ENCODE results near the gene SLC25A25.

SLC25A25 gene

GRCh38 chr9:128048663-128049062, 19.4 kb upstream of the SLC25A25 start:
- no peaks in the 10 kb centered on the region for H3K36me3 ChIP-seq (ENCODE audit: control insufficient read depth, insufficient read depth, low read length)

GRCh38 chr9:128049843-128050242, 18.2 kb upstream of the SLC25A25 start:
- DNase-seq, result no peak
- no peaks in the 10 kb centered on the region for H3K27me3 ChIP-seq (replicated peaks; ENCODE audit: control insufficient read depth, insufficient read depth, low read length, poor library complexity, severe bottlenecking)
- H3K27ac ChIP-seq (ENCODE audit: insufficient read depth, low read length, poor library complexity, severe bottlenecking), result no peak overlapping the region
- no peaks in the 10 kb centered on the region for H3K4me1 ChIP-seq (ENCODE audit: control insufficient read depth, insufficient read depth, low read length, poor library complexity, severe bottlenecking)
- no peaks in the 10 kb centered on the region for H3K9me3 ChIP-seq (ENCODE audit: control insufficient read depth, low read length)
- no peaks in the 10 kb centered on the region for H3K36me3 ChIP-seq (ENCODE audit: control insufficient read depth, insufficient read depth, low read length)
- no peak overlapping the region for H3K4me3 ChIP-seq (ENCODE audit: insufficient read depth, low read depth, low read length, poor library complexity, severe bottlenecking)

More at GRCh38 chr9:128048663-128049062, 19.4 kb upstream of the SLC25A25 start:
- Histone ChIP-seq H3K4me3 (ENCODE audit: insufficient read depth, low read depth, low read length, poor library complexity, severe bottlenecking) (no peak overlapping the region), H3K27me3 (replicated peaks; ENCODE audit: control insufficient read depth, insufficient read depth, low read length, poor library complexity, severe bottlenecking) (no peaks in the 10 kb centered on the region), H3K27ac (ENCODE audit: insufficient read depth, low read length, poor library complexity, severe bottlenecking) (no peak overlapping the region), H3K4me1 (ENCODE audit: control insufficient read depth, insufficient read depth, low read length, poor library complexity, severe bottlenecking) (no peaks in the 10 kb centered on the region), H3K9me3 (ENCODE audit: control insufficient read depth, low read length) (no peaks in the 10 kb centered on the region)
- DNase-seq, result no peak

- Histone ChIP-seq H3K4me3 (ENCODE audit: insufficient read depth, low read depth, low read length, poor library complexity, severe bottlenecking) (no peak overlapping the region), H3K27ac (ENCODE audit: insufficient read depth, low read length, poor library complexity, severe bottlenecking) (no peak overlapping the region), H3K4me1 (ENCODE audit: control insufficient read depth, insufficient read depth, low read length, poor library complexity, severe bottlenecking) (no peaks in the 10 kb centered on the region), H3K27me3 (replicated peaks; ENCODE audit: control insufficient read depth, insufficient read depth, low read length, poor library complexity, severe bottlenecking) (no peaks in the 10 kb centered on the region), H3K9me3 (ENCODE audit: control insufficient read depth, low read length) (no peaks in the 10 kb centered on the region), H3K36me3 (ENCODE audit: control insufficient read depth, insufficient read depth, low read length) (no peaks in the 10 kb centered on the region)
- no peak for DNase-seq
Measured at GRCh38 chr9:128051932-128052709, 15.9 kb upstream of the SLC25A25 start.

GRCh38 chr9:128053560-128053959, 14.5 kb upstream of the SLC25A25 start:
- Histone ChIP-seq H3K4me3 (ENCODE audit: insufficient read depth, low read depth, low read length, poor library complexity, severe bottlenecking) (no peak overlapping the region), H3K27me3 (replicated peaks; ENCODE audit: control insufficient read depth, insufficient read depth, low read length, poor library complexity, severe bottlenecking) (no peaks in the 10 kb centered on the region), H3K36me3 (ENCODE audit: control insufficient read depth, insufficient read depth, low read length) (no peaks in the 10 kb centered on the region), H3K4me1 (ENCODE audit: control insufficient read depth, insufficient read depth, low read length, poor library complexity, severe bottlenecking) (no peaks in the 10 kb centered on the region), H3K27ac (ENCODE audit: insufficient read depth, low read length, poor library complexity, severe bottlenecking) (no peak overlapping the region), H3K9me3 (ENCODE audit: control insufficient read depth, low read length) (no peaks in the 10 kb centered on the region)
- DNase-seq, result no peak

GRCh38 chr9:128054087-128054486, 13.9 kb upstream of the SLC25A25 start:
- no peaks in the 10 kb centered on the region for H3K4me1 ChIP-seq (ENCODE audit: control insufficient read depth, insufficient read depth, low read length, poor library complexity, severe bottlenecking)
- H3K27ac ChIP-seq (ENCODE audit: insufficient read depth, low read length, poor library complexity, severe bottlenecking), result no peak overlapping the region
- H3K27me3 ChIP-seq (replicated peaks; ENCODE audit: control insufficient read depth, insufficient read depth, low read length, poor library complexity, severe bottlenecking), result no peaks in the 10 kb centered on the region
- no peaks in the 10 kb centered on the region for H3K9me3 ChIP-seq (ENCODE audit: control insufficient read depth, low read length)
- no peak for DNase-seq
- H3K4me3 ChIP-seq (ENCODE audit: insufficient read depth, low read depth, low read length, poor library complexity, severe bottlenecking), result no peak overlapping the region
- H3K36me3 ChIP-seq (ENCODE audit: control insufficient read depth, insufficient read depth, low read length), result no peaks in the 10 kb centered on the region

GRCh38 chr9:128055344-128056040, 12.5 kb upstream of the SLC25A25 start:
- no peak overlapping the region for H3K4me3 ChIP-seq (ENCODE audit: insufficient read depth, low read depth, low read length, poor library complexity, severe bottlenecking)
- H3K27me3 ChIP-seq (replicated peaks; ENCODE audit: control insufficient read depth, insufficient read depth, low read length, poor library complexity, severe bottlenecking), result no peaks in the 10 kb centered on the region
- H3K9me3 ChIP-seq (ENCODE audit: control insufficient read depth, low read length), result no peaks in the 10 kb centered on the region
- DNase-seq, result no peak
- no peaks in the 10 kb centered on the region for H3K36me3 ChIP-seq (ENCODE audit: control insufficient read depth, insufficient read depth, low read length)
- H3K4me1 ChIP-seq (ENCODE audit: control insufficient read depth, insufficient read depth, low read length, poor library complexity, severe bottlenecking), result peaks cover under 1% of the 10 kb centered on the region
- no peak overlapping the region for H3K27ac ChIP-seq (ENCODE audit: insufficient read depth, low read length, poor library complexity, severe bottlenecking)

GRCh38 chr9:128056086-128056485, 11.9 kb upstream of the SLC25A25 start:
- DNase-seq, result no peak
- peaks cover 7% of the 10 kb centered on the region for H3K4me1 ChIP-seq (ENCODE audit: control insufficient read depth, insufficient read depth, low read length, poor library complexity, severe bottlenecking)
- no peaks in the 10 kb centered on the region for H3K9me3 ChIP-seq (ENCODE audit: control insufficient read depth, low read length)
- H3K36me3 ChIP-seq (ENCODE audit: control insufficient read depth, insufficient read depth, low read length), result no peaks in the 10 kb centered on the region
- no peak overlapping the region for H3K27ac ChIP-seq (ENCODE audit: insufficient read depth, low read length, poor library complexity, severe bottlenecking)
- no peak overlapping the region for H3K4me3 ChIP-seq (ENCODE audit: insufficient read depth, low read depth, low read length, poor library complexity, severe bottlenecking)
- no peaks in the 10 kb centered on the region for H3K27me3 ChIP-seq (replicated peaks; ENCODE audit: control insufficient read depth, insufficient read depth, low read length, poor library complexity, severe bottlenecking)

GRCh38 chr9:128056887-128057723, 10.9 kb upstream of the SLC25A25 start:
- H3K27ac ChIP-seq (ENCODE audit: insufficient read depth, low read length, poor library complexity, severe bottlenecking), result no peak overlapping the region
- peaks cover 14% of the 10 kb centered on the region for H3K4me1 ChIP-seq (ENCODE audit: control insufficient read depth, insufficient read depth, low read length, poor library complexity, severe bottlenecking)
- no peaks in the 10 kb centered on the region for H3K27me3 ChIP-seq (replicated peaks; ENCODE audit: control insufficient read depth, insufficient read depth, low read length, poor library complexity, severe bottlenecking)
- DNase-seq, result no peak
- H3K36me3 ChIP-seq (ENCODE audit: control insufficient read depth, insufficient read depth, low read length), result no peaks in the 10 kb centered on the region
- H3K9me3 ChIP-seq (ENCODE audit: control insufficient read depth, low read length), result no peaks in the 10 kb centered on the region
- no peak overlapping the region for H3K4me3 ChIP-seq (ENCODE audit: insufficient read depth, low read depth, low read length, poor library complexity, severe bottlenecking)

GRCh38 chr9:128057724-128058409, 10.2 kb upstream of the SLC25A25 start:
- Histone ChIP-seq H3K36me3 (ENCODE audit: control insufficient read depth, insufficient read depth, low read length) (no peaks in the 10 kb centered on the region), H3K9me3 (ENCODE audit: control insufficient read depth, low read length) (no peaks in the 10 kb centered on the region), H3K27me3 (replicated peaks; ENCODE audit: control insufficient read depth, insufficient read depth, low read length, poor library complexity, severe bottlenecking) (no peaks in the 10 kb centered on the region), H3K4me3 (ENCODE audit: insufficient read depth, low read depth, low read length, poor library complexity, severe bottlenecking) (no peak overlapping the region), H3K27ac (ENCODE audit: insufficient read depth, low read length, poor library complexity, severe bottlenecking) (no peak overlapping the region), H3K4me1 (ENCODE audit: control insufficient read depth, insufficient read depth, low read length, poor library complexity, severe bottlenecking) (peaks cover 22% of the 10 kb centered on the region)
- no peak for DNase-seq
